Measurements from ENCODE around the gene GP1BB.
A peak's percentile ranks its signal among the peaks of the same experiment; 100 is the strongest.

GP1BB gene

GRCh38 chr22:19742160-19743066, 19.1 kb downstream of the GP1BB start:
- DNase-seq: peak in 3 of 14 donors; percentile 14 to 22 (median 15)

GRCh38 chr22:19743081-19743480, 19.7 kb downstream of the GP1BB start:
- no peak for DNase-seq

GRCh38 chr22:19743651-19744050, 20.3 kb downstream of the GP1BB start:
- DNase-seq: no peak

- no peak for DNase-seq
Observed at GRCh38 chr22:19744350-19745006, 21.1 kb downstream of the GP1BB start.

- no peak for DNase-seq
Observed at GRCh38 chr22:19745155-19746101, 22.1 kb downstream of the GP1BB start.

- DNase-seq: no peak
Observed at GRCh38 chr22:19746726-19747125, 23.4 kb downstream of the GP1BB start.

- no peak for DNase-seq
Observed at GRCh38 chr22:19747551-19747950, 24.2 kb downstream of the GP1BB start.

GRCh38 chr22:19748139-19748538, 24.8 kb downstream of the GP1BB start:
- no peak for DNase-seq

GRCh38 chr22:19748991-19749664, 25.8 kb downstream of the GP1BB start:
- no peak for DNase-seq

- DNase-seq: no peak
Observed at GRCh38 chr22:19749876-19750275, 26.5 kb downstream of the GP1BB start.

GRCh38 chr22:19750507-19751490, 27.5 kb downstream of the GP1BB start:
- no peak for DNase-seq

GRCh38 chr22:19751497-19752245, 28.3 kb downstream of the GP1BB start:
- DNase-seq: no peak

GRCh38 chr22:19753090-19753842, 29.9 kb downstream of the GP1BB start:
- DNase-seq: no peak

GRCh38 chr22:19753996-19754700, 30.8 kb downstream of the GP1BB start:
- DNase-seq: no peak

- DNase-seq: no peak
Observed at GRCh38 chr22:19754701-19755144, 31.4 kb downstream of the GP1BB start.

- DNase-seq: no peak
Observed at GRCh38 chr22:19755145-19755710, 31.9 kb downstream of the GP1BB start.

GRCh38 chr22:19755722-19756287, 32.5 kb downstream of the GP1BB start:
- DNase-seq: no peak

Measured in C1 segment of cervical spinal cord (tissue), 14 donors.